T follicular helper cell (primary cell): ENCODE results near the gene PFKM.
"Not testable (repeated sequence)": the region's sequence is repeated elsewhere in the genome, so short reads cannot be mapped to it uniquely, and the experiment has no call there.

Experiments
- DNase-seq: peaks from one replicate; pipeline ENCODE4 v3.0.0-alpha.2; 2020; ENCODE audit warnings: low read depth

Gene PFKM

DNA sequence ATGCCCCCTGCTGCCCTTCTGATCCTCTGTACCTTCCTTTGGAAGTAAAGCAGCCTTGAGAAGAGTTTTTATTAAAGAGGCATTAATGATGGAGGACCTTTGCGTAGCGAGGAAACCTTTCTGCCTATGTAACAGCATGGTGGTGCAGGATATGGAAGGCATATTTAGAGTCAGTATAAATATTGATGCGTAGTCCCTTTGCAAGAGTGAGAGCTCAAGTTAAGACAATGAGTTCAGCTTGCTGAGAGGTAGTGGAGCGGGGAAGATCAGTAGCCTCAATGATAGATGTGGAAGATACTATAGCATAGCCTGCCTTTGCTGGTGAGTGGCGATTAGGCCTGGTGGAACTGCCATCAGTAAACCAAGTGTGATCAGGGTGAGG lies 7.9 kb upstream of the PFKM start:
- DNase-seq: not testable (repeated sequence)

DNA sequence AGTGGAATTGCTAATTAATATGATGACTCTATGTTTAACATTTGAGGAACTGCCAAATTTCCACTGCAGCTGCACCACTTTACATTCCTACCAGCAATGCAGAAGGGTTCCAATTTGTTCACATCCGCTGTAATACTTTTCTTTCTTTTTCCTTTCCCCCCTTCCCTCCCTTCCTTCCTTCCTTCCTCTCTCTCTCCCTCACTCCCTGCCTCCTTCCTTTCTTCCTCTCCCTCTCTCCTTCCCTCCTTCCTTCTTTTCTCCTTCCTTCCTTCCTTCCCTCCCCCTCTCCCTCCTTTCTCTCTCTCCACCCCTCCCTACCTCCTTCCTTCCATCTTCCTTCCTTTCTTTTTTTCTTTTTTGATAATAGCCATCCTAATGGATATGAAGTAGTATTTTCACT lies 3.2 kb upstream of the PFKM start:
- no peak for DNase-seq

DNA sequence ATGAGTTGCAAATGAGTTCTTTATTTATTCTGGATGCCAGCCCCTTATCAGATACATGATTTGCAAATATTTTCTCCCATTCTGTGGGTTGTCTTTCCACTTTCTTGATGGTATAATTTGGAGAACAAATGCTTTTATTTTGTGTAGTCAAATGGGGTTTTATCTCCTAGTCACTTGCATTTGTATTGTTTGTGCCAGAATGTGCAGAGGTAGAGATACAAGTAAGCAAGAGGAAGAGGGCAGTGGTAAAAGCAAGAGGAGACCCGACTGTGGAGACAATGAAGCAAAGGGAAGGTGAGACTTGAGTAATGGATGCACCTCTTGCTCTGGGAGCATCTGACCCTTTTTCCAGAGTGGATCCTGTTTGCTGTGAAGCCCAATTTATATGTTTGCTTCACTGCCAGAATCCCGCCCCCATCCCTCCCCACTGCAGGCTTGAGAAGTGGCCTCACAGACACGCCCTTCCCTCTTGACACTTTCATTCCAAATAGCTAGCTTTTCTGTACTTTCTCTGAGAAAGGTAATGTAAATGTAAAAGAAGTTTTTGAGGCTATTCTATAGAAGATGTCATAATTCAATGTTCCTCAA lies 786 bp upstream of the PFKM start:
- DNase-seq: no peak

DNA sequence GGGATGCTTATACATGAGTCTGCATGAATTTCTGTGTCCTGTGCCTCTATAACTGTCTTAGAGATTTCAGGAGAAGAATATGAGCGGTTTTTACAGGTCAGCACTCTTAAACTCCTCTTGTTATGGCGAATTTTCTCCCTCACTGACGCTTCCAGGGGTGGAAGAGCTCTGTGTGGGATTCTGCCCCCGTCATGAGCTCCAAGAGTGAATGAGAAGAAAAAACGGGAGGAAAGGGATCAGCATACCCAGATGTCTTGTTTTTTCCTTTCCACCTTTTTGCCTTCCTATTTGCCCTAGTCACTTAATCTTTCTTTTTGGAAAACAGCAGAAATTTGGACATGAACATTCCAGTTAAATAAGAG lies 651 bp downstream of the PFKM start:
- no peak for DNase-seq

DNA sequence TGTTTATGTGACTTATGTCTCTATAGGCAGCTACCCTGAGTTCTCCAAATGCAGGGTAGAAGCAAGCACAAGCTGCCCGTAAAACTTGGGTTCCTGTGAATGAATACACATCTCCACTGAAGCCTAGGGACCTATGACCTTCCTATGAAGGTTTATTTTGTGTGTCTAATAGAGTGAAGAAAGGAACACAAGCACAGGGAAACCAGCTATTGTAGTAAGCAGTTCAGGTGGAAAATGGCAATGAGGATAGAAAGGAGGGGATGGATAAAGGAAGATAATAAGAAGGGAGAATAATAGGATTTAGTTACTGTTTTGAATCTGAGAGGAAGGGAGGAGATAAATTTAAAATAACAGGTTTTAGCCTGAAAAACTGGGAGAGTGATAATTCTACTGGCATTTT lies 2.4 kb downstream of the PFKM start:
- DNase-seq: no peak

DNA sequence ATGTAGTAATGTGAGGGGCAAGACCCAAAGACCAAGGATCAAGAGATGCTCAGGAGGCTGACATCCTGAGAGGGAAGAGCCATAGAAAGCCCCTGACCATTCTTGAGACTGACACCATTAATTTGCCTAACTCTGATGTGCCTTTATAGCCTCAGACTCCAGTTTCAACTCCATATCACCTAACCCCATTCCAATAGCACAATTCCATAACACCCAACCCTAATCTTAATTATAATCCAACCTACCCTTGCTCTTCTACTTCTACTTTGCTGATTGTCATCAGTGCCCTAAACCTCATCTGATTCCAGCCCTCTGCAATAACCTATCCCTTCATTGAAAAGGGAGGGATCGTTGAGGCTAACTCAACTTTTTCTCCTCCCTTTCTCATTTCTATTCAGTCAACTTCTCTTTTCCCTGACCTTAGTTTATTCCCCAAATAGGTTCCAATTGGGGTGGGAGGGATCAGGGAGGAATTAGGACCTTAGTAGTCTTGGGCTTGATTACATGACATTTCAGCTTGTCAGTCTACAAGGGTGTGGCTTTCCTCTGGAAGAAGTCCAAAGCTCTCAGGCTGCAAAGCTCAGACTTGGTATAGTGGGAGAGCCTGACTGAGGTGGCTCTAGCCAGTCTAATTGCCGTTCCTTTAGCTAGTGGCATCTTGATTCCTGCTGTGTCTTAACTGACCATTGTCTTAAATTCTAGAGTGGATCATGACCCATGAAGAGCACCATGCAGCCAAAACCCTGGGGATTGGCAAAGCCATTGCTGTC lies 3.1 kb downstream of the PFKM start:
- no peak for DNase-seq

DNA sequence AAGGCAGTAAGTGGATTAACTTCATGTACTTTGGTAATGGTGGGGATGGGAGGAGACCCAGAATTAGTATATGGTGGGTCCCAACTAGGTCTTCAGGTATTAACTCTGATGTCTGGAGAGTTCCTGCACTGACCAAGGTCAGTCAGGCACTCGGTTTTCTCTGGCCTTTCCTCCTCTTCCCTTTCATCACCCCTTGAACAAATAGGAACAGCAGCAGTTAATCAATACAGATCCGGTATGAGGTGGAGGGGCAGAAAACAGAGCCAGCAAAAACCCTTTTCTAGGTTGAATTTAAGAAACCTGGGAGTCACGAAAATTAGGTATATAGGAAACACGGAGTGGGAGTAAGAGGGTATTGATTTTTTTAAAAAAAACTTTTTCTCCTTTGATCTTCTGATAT lies 4.0 kb downstream of the PFKM start:
- no peak for DNase-seq

DNA sequence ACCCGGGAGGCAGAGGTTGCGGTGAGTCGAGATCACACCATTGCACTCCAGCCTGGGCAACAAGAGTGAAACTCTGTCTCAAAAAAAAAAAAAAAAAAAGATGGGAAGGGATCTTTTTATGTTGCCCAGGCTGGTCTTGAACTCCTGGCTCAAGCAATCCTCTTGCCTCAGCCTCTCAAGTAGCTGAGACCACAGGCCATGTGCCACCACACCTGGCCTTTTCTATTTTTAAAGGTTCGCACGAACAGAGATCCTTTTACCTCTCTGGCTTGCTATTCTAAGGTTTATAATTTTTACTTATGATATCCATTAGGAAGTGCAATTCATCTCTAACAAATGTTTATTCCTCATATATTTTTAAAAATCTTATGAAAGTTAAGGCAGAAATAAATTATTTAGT lies 6.4 kb downstream of the PFKM start:
- not testable (repeated sequence) for DNase-seq

DNA sequence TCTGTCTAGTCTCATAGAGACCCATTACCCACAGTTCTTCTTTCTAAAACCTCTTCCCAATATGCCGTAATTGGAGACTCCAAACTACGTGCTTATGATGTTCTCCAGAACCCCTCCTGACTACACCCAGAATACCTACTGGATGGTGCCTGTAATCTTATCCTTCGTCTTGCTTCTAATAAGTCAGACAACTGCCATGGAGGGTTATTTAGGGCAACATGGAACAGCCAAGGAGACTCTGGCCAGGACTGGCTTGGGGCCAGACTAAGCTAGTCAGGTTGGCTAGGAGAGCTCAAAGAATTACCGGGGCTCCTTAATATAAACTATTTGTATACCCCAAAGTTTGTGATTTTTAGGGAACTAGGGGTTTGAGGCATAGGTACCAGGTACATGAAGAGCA lies 6.8 kb downstream of the PFKM start:
- DNase-seq: no peak

DNA sequence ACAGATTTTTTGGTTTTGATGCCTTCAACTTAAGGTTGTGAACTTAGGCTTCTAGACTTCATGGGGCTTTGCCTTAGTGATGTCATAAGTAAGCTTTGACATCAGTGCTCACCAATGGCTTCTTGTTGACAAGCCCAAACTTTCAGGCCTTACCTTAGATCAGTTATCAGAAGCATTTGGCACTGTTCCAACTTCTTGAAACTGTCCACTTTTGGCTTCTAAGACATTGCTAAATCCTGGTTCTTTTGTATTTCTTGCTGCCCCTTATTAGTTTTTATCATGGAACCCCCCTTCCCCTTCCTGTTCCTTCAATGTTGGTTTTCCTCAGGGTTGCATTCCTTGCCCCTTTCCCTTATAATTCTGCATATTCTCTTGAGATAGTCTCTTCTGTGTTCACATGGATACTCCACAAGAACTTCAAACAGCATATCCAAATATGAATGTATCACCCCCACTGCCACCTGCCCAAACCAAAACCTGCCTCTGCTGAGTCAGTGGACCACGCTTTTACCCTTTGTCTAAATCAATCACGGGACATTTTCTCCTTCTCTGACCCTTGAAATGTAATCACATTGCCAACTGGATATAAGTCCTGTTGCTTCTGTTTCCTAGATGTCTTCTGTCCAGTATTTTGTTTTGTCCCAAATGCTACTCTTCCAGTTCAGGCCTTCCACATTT lies 7.9 kb downstream of the PFKM start:
- DNase-seq: no peak

DNA sequence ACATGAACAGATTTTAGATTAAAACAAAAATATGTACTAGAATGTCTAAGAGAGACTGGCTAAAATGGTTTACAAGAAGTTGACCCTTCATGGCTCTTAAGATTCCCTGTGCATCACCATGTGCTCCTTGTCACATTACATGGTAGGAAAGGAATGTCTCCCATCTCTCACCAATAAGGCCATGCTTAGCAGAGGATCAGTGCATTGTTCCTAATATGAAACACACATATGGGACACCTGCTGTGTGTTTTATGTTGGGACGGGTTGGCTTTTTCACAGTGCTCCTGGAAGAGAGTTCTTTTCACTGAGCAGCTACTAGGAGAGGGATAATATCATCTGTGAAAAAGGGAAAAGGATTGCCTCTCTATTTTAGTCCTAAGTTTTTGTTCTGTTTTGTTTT lies 9.6 kb downstream of the PFKM start:
- DNase-seq: no peak

DNA sequence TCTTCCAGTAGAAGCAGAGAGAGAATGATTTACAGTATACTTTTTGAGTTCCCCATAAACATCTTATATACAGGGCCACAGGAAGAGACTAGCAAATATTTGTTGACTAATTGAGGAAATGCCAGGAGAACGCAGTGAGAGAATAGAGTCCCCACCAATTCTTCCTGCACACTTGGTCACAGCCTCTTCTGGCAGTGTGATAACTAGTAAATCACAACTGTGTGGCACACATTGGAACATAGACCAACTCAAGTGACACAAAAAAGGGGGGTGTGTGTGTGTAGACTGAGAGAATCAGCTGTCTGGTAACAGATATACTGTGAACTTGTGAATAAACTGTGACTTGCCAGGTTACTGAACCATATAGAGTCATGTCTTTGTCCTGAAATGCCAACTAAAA lies 10.2 kb downstream of the PFKM start:
- no peak for DNase-seq

DNA sequence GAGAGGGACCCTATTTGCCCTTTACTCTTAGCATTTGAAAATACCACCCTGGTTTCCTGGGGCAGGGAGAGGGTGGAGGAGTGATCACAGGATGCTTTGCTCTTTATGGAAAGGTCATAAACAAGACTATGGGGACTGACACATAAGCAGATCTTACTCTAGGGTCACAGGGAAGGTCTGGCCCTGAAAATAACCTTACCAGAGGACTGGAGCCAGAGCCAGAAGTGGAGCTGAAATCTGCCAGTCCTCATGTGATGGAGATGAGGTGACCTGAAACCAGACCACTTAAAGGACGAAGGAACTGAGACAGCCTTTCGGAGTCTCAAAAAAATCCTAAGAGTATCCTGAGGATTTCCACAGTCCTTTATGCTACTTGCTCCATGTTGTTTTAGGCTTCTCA lies 12.4 kb downstream of the PFKM start:
- no peak for DNase-seq

DNA sequence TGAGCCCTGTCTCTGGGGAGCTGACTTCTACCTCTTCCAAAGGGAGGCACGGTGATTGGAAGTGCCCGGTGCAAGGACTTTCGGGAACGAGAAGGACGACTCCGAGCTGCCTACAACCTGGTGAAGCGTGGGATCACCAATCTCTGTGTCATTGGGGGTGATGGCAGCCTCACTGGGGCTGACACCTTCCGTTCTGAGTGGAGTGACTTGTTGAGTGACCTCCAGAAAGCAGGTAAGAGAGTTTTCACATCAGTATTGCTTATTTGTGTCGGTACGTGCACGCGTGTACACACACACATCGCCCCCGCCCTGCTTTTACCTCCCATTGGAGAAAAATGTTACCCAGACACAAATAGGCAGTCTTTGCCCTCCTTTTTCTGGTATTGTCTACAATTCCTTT lies 13.7 kb downstream of the PFKM start:
- DNase-seq: no peak

DNA sequence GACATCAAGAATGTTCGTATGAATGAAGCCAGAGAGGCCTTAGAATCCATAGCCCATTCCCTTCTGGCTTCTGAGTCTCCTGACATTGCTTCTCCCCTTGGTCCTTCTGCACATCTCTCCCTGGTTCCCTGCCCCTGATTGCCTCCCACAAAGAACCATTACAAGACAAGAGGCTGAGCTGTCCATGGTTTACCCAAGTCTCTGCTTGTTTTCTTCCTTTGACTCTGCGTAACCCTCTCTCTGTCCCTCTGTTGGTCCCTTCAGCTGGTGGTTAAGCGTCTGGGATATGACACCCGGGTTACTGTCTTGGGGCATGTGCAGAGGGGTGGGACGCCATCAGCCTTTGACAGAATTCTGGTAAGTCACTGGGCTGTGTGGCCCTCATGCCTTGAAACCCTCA lies 15.9 kb downstream of the PFKM start:
- DNase-seq: no peak

DNA sequence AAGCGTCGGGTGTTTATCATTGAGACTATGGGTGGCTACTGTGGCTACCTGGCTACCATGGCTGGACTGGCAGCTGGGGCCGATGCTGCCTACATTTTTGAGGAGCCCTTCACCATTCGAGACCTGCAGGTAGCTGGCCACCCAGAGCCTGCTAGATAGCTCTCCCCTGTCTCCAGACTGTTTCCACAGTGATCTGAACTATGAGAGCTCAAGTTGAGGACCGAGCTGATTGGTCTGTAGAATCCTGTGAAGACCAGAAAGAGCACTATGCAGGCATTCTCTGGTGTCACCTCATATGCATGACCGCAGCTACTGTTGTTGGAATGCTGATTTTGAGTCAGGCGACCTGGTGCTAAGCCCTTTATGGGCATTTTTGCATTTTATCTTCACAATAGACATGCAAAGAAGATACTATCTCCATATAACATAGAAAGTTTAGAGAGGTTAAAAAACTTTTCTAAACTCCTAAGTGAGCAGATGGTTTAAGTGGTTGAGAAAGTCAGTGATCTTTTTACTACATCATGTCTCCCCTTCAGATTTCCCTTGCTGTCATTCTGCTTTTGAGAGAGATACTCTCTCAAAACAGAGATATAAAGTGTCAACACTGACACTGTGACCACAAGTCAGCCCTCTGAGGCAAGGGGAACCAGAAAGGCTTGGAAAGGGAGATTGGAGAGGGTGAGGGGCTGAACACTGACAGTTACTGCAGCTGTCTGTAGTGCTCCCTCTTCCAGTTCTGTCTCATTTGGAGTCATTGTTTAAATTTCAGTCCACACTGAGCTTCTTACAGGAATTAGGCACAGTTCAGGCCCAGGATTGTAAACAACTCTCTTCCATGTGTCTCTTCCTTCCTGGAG lies 23.9 kb downstream of the PFKM start:
- no peak for DNase-seq

DNA sequence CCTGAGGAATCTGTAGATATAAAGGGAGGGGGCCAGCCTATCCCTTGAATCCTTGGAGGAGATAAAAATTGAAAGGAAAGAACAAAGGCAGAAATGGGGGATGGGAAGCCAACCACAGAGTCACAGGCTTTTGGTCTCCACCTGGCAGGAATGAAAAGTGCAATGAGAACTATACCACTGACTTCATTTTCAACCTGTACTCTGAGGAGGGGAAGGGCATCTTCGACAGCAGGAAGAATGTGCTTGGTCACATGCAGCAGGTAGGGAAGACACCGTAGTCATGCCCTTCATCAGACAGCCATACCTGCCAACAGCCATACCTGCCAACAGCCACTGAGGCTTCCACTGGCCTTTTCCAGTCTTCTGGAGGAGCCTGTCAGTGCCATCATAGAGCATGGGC lies 24.7 kb downstream of the PFKM start:
- no peak for DNase-seq

DNA sequence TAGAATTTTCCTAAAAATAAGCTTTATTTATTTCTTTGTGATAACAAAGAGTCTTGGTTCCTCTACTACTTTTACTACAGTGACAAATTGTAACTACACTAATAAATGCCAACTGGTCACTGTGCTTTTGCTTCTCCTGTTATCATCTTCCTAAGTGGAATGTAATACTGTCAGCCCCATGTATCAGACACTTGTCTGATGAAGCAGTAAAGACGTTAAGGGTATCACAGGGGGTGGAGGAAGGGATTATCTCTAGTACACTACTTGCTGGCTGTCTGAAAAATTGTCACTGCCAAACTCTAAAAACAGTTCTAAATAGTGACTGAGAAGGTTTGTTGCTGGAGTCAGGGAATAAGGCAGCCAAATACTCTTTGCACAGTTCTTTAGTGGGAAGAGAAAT lies 26.8 kb downstream of the PFKM start:
- DNase-seq: no peak

DNA sequence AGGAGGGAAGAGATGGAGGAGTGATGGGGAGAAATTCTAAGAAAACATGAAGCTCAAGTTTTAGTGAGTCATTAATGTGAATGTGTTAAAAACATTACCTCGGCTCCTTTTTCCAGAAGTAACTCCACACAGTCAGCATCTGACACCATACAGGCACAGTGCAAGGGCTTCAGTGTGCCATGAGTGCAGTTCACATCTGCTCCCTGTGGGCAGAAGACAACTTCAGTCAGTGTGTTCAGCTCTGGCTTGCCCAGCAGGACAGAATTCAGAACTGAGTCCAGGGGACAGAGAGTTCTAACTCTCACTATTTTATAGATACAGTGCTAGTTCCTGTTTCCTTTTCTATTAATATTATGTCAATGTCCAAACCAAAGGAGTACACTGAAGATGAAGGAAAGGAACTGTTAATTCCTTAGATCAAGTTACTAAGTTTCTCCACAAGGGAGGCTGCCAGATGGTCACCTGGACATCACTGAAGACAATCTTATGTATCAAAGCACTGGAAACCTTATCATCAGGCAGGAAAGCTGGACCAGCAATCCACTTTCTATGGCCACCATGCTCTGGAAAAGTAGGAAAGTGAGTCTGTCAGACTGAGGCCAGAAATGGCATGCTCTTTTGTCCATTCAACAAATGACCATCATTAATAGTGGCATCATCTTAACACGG lies 32.1 kb downstream of the PFKM start:
- DNase-seq: no peak

DNA sequence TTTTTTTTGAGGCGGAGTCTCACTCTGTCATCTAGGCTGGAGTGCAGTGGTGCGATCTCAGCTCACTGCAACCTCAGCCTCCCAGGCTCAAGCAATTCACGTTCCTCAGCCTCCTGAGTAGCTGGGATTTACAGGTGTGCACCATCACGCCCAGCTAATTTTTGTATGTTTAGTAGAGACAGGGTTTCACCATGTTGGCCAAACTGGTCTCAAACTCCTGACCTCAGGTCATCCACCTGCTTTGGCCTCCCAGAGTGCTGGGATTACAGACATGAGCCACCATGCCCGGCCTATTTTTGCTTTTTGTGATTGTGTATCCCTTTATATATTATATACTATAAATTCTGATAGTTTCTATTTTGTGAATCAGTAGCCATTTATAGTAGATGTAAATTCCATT lies 36.6 kb downstream of the PFKM start:
- not testable (repeated sequence) for DNase-seq

DNA sequence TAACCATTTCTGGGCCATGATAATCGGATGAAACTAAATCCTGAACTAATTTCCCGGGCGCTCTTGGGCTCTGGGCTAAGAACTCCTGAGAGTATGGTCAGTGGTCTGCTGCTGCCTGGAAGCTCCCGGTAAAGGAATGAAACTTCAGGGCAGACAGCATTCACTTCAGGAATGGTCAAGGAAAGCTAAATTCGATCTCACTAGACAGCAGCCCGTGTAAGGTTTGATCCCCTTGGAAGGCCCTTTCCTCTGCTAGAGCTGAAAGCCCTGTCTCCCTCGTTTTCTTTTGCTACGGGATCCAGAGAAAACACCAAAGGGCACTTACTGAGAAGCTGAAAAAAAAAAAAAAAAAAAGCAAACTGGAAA lies 37.5 kb downstream of the PFKM start:
- DNase-seq: no peak
